GM13976 (cell line): ENCODE data around the gene UNC5A.

Experiments used
- DNase-seq: peaks from one replicate; pipeline ENCODE4 v3.0.0; 2012; ENCODE audit warnings: low spot score
- CTCF ChIP-seq: IDR thresholded peaks from 2 replicates; pipeline ENCODE4 v1.5.1; 2012; ENCODE audit warnings: borderline replicate concordance, mild to moderate bottlenecking; ENCODE audit not compliant: insufficient read depth; ENCODE audit errors: extremely low read depth, missing control alignments, control extremely low read depth
- in situ Hi-C: fragments of 300-500 bp; cut with MboI; formaldehyde crosslinking; loops from one replicate; pipeline ENCODE4 v1.12.0; 2022; ENCODE audit warnings: low sequenced_read_pairs, mixed read lengths, inconsistent platforms; ENCODE audit not compliant: unreplicated experiment

UNC5A gene

GRCh38 chr5:176929654-176930053 is 119.3 kb downstream of the UNC5A start:
- no peak for TF ChIP-seq CTCF
- in situ Hi-C loops = no loop called here
- DNase-seq = no peak
